Kidney (tissue), 14 donors: Measurements from ENCODE around the gene ZNF423. TPM values are rescaled to one million over a fixed set of nuclear protein-coding genes. Genes with fewer than 3 reads are reported as not detected.

Experiments used
- DNase-seq, 5 donors: peaks; one replicate each; pipeline ENCODE4 v3.0.0-alpha.2; 2013 to 2020
- FAIRE-seq: peaks from 2 replicates; lab custom pipeline; 2012; peaks lifted over from hg19 to GRCh38; lab: Jason Lieb, UNC
- H3K27ac ChIP-seq, 2 donors: one replicate each; pipeline ENCODE4 v1.7.0; 2013; ENCODE audit warnings: low read depth in 2 of 2, low read length in 2 of 2, inconsistent platforms in 1 of 2
- H3K27me3 ChIP-seq: one replicate; pipeline ENCODE4 v1.7.1; 2013; ENCODE audit warnings: low read length, inconsistent platforms; ENCODE audit not compliant: control insufficient read depth, insufficient read depth
- H3K36me3 ChIP-seq, 3 donors: one replicate each; pipeline versions ENCODE4 v1.7.0 to v1.7.1; 2013; ENCODE audit warnings: low read length in 3 of 3, control low read depth in 1 of 3, inconsistent platforms in 1 of 3; ENCODE audit not compliant: insufficient read depth in 3 of 3, control insufficient read depth in 2 of 3
- H3K4me1 ChIP-seq, 3 donors: one replicate each; pipeline versions ENCODE4 v1.7.0 to v1.7.1; 2013; ENCODE audit warnings: low read length in 3 of 3, inconsistent platforms in 1 of 3, low read depth in 1 of 3; ENCODE audit not compliant: control insufficient read depth in 2 of 3, insufficient read depth in 2 of 3
- H3K4me3 ChIP-seq, 3 donors: one replicate each; pipeline versions ENCODE4 v1.7.0 to v1.8.1; 2013; ENCODE audit warnings: low read length in 3 of 3, control low read depth in 1 of 3, inconsistent platforms in 1 of 3
- H3K9ac ChIP-seq, 3 donors: one replicate each; pipeline versions ENCODE4 v1.7.0 to v1.7.1; 2013; ENCODE audit warnings: low read length in 3 of 3, control low read depth in 1 of 3, inconsistent platforms in 1 of 3
- H3K9me3 ChIP-seq, 3 donors: one replicate each; pipeline versions ENCODE4 v1.7.0 to v1.7.1; 2013; ENCODE audit warnings: low read length in 3 of 3, control low read depth in 1 of 3, inconsistent platforms in 1 of 3; ENCODE audit not compliant: control insufficient read depth in 2 of 3, insufficient read depth in 1 of 3
- intact Hi-C: fragments of 100-400 bp; cut with DNase I; formaldehyde crosslinking; loops from one replicate; pipeline ENCODE4 v1.11.1; 2022
- polyA plus RNA-seq: library from polyadenylated mRNA; stranded (reverse); fragments of 350-450 nt; fragmentation: Illumina TruSeq; extraction: RNeasy Lipid Tissue Mini Kit (QIAGEN cat#74804); gene quantifications from one replicate; pipeline ENCODE4 v1.2.3, GENCODE V29; 2014; ENCODE audit warnings: low read depth, low replicate concordance; ENCODE audit not compliant: insufficient read depth
- total RNA-seq: library from RNA; stranded (reverse); fragmentation: NEBNext Ultra II Directional; extraction: Animal tissue kit (Norgen Biotek cat#: 25700); gene quantifications from one replicate; pipeline ENCODE4 v1.2.1, GENCODE V29; 2021
- TF ChIP-seq, protein P1 (sequence below): IDR thresholded peaks from 3 replicates; pipeline ENCODE4 v1.5.1; 2012; ENCODE audit warnings: mild to moderate bottlenecking, moderate library complexity, borderline replicate concordance; ENCODE audit not compliant: insufficient read depth; ENCODE audit errors: extremely low read depth
- donor health status: control.
- donor health status: control.
- donor health status: control.
- donor health status: control.
- donor health status: control.
- donor health status: DM: yes; HTN: yes; CAD: no.
- donor health status: Normal renal cell carcinoma (clear cell type).

ZNF423 gene
- total and polyA plus RNA-seq, 2 donors from 2014 or later: 2.0 to 8.4 TPM

GRCh38 chr16:49496656-49497055 is 359.3 kb downstream of the ZNF423 start:
- peaks cover 0 to under 1% (median 0%) of the 10 kb centered on the region in 3 donors for H3K4me1 ChIP-seq
- no peaks in the 10 kb centered on the region for H3K27me3 ChIP-seq
- FAIRE-seq: no peak
- H3K4me3 ChIP-seq: no peak overlapping the region
- TF ChIP-seq, protein P1, sequence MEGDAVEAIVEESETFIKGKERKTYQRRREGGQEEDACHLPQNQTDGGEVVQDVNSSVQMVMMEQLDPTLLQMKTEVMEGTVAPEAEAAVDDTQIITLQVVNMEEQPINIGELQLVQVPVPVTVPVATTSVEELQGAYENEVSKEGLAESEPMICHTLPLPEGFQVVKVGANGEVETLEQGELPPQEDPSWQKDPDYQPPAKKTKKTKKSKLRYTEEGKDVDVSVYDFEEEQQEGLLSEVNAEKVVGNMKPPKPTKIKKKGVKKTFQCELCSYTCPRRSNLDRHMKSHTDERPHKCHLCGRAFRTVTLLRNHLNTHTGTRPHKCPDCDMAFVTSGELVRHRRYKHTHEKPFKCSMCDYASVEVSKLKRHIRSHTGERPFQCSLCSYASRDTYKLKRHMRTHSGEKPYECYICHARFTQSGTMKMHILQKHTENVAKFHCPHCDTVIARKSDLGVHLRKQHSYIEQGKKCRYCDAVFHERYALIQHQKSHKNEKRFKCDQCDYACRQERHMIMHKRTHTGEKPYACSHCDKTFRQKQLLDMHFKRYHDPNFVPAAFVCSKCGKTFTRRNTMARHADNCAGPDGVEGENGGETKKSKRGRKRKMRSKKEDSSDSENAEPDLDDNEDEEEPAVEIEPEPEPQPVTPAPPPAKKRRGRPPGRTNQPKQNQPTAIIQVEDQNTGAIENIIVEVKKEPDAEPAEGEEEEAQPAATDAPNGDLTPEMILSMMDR: no peak
- H3K27ac ChIP-seq: no peak overlapping the region
- no peaks in the 10 kb centered on the region for H3K36me3 ChIP-seq
- no peak overlapping the region for H3K9ac ChIP-seq
- H3K9me3 ChIP-seq: no peaks in the 10 kb centered on the region
- intact Hi-C loops: no loop called here
- DNase-seq: peak in 1 of 5 donors; percentile 27

GRCh38 chr16:49495596-49496355 is 360.1 kb downstream of the ZNF423 start:
- Histone ChIP-seq H3K27me3 (no peaks in the 10 kb centered on the region), H3K9ac (no peak overlapping the region), H3K4me1 (peaks cover 0 to 2% (median 0%) of the 10 kb centered on the region in 3 donors), H3K27ac (no peak overlapping the region), H3K4me3 (no peak overlapping the region), H3K9me3 (no peaks in the 10 kb centered on the region), H3K36me3 (no peaks in the 10 kb centered on the region)
- TF ChIP-seq, protein P1: no peak
- FAIRE-seq: no peak
- DNase-seq: peak in 1 of 5 donors; percentile 23
- intact Hi-C loops: no loop called here

GRCh38 chr16:49494891-49495566 is 360.9 kb downstream of the ZNF423 start:
- TF ChIP-seq, protein P1: no peak
- peaks cover 0 to 2% (median 0%) of the 10 kb centered on the region in 3 donors for H3K4me1 ChIP-seq
- no peaks in the 10 kb centered on the region for H3K27me3 ChIP-seq
- no peak overlapping the region for H3K4me3 ChIP-seq
- no peak overlapping the region for H3K27ac ChIP-seq
- FAIRE-seq: no peak
- H3K9me3 ChIP-seq: no peaks in the 10 kb centered on the region
- intact Hi-C loops: no loop called here
- DNase-seq: peak in 1 of 5 donors; percentile 13
- no peak overlapping the region for H3K9ac ChIP-seq
- no peaks in the 10 kb centered on the region for H3K36me3 ChIP-seq
